C4-2B (cell line): ENCODE measurements around the gene LDLRAP1.

ENCODE experiments used
- CTCF ChIP-seq: fragments of 450-650 bp; conservative IDR thresholded peaks from 2 replicates; pipeline ENCODE4 v1.5.1; 2017; ENCODE audit warnings: mild to moderate bottlenecking
- ZFX ChIP-seq: fragments of 450-650 bp; IDR thresholded peaks from 2 replicates; pipeline ENCODE4 v1.6.1; 2017

GRCh38 chr1:25543425-25544242 is at the start of gene LDLRAP1:
- TF ChIP-seq CTCF = no peak; the same call in 1 of the 2 replicates
- peak; percentile 77 for TF ChIP-seq ZFX
